ENCODE results near the gene C8B. TPM values are rescaled to one million over a fixed set of nuclear protein-coding genes. Genes with fewer than 3 reads are reported as not detected.
A peak's percentile ranks its signal among the peaks of the same experiment; 100 is the strongest.

Gene C8B
- total and polyA plus RNA-seq, 2 of the 13 experiments (the other 11 are each of a cell fraction or from before 2014, with no cell fraction given), result 8.4 to 11.3 TPM

DNA sequence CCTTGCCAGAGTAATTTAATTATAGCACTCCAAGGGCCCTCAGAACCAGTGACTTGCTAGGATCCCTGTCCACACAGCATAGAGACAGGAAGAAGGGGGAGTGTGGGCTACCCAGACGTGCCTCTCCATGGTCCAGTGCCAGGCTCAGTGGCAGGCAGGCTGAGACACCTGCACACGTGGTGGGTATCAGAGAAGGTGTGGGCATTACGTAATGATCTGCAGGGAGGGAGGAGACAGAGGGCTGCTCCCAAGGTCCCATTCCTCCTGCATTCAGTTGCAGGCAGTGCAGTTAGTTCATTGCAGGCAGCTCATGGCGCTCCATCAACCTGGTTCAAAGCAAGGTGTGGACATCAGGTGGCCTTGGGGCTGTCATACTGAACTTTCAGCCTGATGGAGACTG is 49.9 kb downstream of the C8B start:
- peak; percentile 53 for ATAC-seq
- CTCF ChIA-PET (ENCODE audit: low intra/inter-chr PET ratio, low total read pairs), result no interaction called here
- POLR2A ChIA-PET, result interaction anchor here (1.1 to 2.2 kb wide), 2 partner anchors 50 to 61 kb away, joined by 4 to 6 read pairs; partner anchors contain the start of genes C8A and C8B
- no peak for FAIRE-seq
- Histone ChIP-seq H2AFZ (ENCODE audit: low read length) (no peak overlapping the region), H3K27ac (ENCODE audit: extremely low read length, insufficient read depth, low read length) (peak overlapping the region; percentile 27), H3K36me3 (replicated peaks in 1 of 2; ENCODE audit: control insufficient read depth in 1 of 2, insufficient read depth in 2 of 2, low read length in 2 of 2) (no peaks in the 10 kb centered on the region), H3K27me3 (ENCODE audit: control insufficient read depth in 1 of 2, insufficient read depth in 2 of 2, low read length in 2 of 2) (no peaks in the 10 kb centered on the region), H3K9me3 (ENCODE audit: low read length) (no peaks in the 10 kb centered on the region), H3K79me2 (ENCODE audit: insufficient read depth, low read length) (no peaks in the 10 kb centered on the region), H3K4me3 (replicated peaks in 1 of 3; ENCODE audit: insufficient read depth in 1 of 3, low read depth in 2 of 3, low read length in 3 of 3) (no peak overlapping the region), H4K20me1 (ENCODE audit: insufficient read depth, low read length) (no peaks in the 10 kb centered on the region), H3K9ac (ENCODE audit: insufficient read depth, low read depth, low read length) (no peak overlapping the region), H3K4me2 (ENCODE audit: low read depth, low read length) (no peak overlapping the region), H3K4me1 (ENCODE audit: insufficient read depth, low read length) (peaks cover 84% of the 10 kb centered on the region)
- peak; percentile 54 for DNase-seq (ENCODE audit: low spot score)
- in situ Hi-C loops (cut with HindIII; ENCODE audit: extremely low pct_ligation_motif_present, low pct_unique_long_range_greater_than_20kb) (no loop called here), intact Hi-C loops (cut with micrococcal nuclease; ENCODE audit: unreplicated experiment) (no loop called here)
- BruUV-seq (replicated peaks), result no TSS peak
- 33% methylated on average over 2 of the region's 4 CpGs for WGBS (ENCODE audit: low lambda C conversion rate)
- TF ChIP-seq TMF1 (CRISPR knock-in tag; IDR thresholded peaks at IDR 0.05; ENCODE audit: low read depth) (no peak), SYNCRIP (IDR thresholded peaks at IDR 0.05; ENCODE audit: insufficient read depth, low read depth, low read length) (no peak), GABPB1 (CRISPR knock-in tag; IDR thresholded peaks at IDR 0.05) (peak; percentile 28; the same call in 1 of the 2 replicates), PHF21A (CRISPR knock-in tag; IDR thresholded peaks at IDR 0.05) (0 out of 2 replicates have a peak, but pooled peaks have one; percentile 19), CBX5 (CRISPR knock-in tag; IDR thresholded peaks at IDR 0.05; ENCODE audit: borderline replicate concordance) (0 out of 2 replicates have a peak, but pooled peaks have one; percentile 22), ZNF292 (CRISPR knock-in tag; IDR thresholded peaks at IDR 0.05; ENCODE audit: borderline replicate concordance, low read depth) (peak; percentile 32; the same call in 1 of the 2 replicates), PRMT3 (CRISPR knock-in tag; IDR thresholded peaks at IDR 0.05; ENCODE audit: borderline replicate concordance, low read depth) (no peak), HHEX (CRISPR knock-in tag; IDR thresholded peaks at IDR 0.05) (no peak), FOSL2 (CRISPR knock-in tag; IDR thresholded peaks at IDR 0.05) (0 out of 2 replicates have a peak, but pooled peaks have one; percentile 14), TARDBP (CRISPR knock-in tag; IDR thresholded peaks at IDR 0.05) (no peak), TBX2 (CRISPR knock-in tag; IDR thresholded peaks at IDR 0.05; ENCODE audit: borderline replicate concordance) (peak; percentile 58; the same call in 1 of the 2 replicates)
- TF ChIP-seq, protein P1, sequence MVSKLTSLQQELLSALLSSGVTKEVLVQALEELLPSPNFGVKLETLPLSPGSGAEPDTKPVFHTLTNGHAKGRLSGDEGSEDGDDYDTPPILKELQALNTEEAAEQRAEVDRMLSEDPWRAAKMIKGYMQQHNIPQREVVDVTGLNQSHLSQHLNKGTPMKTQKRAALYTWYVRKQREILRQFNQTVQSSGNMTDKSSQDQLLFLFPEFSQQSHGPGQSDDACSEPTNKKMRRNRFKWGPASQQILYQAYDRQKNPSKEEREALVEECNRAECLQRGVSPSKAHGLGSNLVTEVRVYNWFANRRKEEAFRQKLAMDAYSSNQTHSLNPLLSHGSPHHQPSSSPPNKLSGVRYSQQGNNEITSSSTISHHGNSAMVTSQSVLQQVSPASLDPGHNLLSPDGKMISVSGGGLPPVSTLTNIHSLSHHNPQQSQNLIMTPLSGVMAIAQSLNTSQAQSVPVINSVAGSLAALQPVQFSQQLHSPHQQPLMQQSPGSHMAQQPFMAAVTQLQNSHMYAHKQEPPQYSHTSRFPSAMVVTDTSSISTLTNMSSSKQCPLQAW (CRISPR knock-in tag; IDR thresholded peaks at IDR 0.05), result peak; percentile 45; the same call in 1 of the 2 replicates
- TF ChIP-seq, protein P2, sequence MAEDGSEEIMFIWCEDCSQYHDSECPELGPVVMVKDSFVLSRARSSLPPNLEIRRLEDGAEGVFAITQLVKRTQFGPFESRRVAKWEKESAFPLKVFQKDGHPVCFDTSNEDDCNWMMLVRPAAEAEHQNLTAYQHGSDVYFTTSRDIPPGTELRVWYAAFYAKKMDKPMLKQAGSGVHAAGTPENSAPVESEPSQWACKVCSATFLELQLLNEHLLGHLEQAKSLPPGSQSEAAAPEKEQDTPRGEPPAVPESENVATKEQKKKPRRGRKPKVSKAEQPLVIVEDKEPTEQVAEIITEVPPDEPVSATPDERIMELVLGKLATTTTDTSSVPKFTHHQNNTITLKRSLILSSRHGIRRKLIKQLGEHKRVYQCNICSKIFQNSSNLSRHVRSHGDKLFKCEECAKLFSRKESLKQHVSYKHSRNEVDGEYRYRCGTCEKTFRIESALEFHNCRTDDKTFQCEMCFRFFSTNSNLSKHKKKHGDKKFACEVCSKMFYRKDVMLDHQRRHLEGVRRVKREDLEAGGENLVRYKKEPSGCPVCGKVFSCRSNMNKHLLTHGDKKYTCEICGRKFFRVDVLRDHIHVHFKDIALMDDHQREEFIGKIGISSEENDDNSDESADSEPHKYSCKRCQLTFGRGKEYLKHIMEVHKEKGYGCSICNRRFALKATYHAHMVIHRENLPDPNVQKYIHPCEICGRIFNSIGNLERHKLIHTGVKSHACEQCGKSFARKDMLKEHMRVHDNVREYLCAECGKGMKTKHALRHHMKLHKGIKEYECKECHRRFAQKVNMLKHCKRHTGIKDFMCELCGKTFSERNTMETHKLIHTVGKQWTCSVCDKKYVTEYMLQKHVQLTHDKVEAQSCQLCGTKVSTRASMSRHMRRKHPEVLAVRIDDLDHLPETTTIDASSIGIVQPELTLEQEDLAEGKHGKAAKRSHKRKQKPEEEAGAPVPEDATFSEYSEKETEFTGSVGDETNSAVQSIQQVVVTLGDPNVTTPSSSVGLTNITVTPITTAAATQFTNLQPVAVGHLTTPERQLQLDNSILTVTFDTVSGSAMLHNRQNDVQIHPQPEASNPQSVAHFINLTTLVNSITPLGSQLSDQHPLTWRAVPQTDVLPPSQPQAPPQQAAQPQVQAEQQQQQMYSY (CRISPR knock-in tag; IDR thresholded peaks at IDR 0.05), result no peak
- TF ChIP-seq, protein P3, sequence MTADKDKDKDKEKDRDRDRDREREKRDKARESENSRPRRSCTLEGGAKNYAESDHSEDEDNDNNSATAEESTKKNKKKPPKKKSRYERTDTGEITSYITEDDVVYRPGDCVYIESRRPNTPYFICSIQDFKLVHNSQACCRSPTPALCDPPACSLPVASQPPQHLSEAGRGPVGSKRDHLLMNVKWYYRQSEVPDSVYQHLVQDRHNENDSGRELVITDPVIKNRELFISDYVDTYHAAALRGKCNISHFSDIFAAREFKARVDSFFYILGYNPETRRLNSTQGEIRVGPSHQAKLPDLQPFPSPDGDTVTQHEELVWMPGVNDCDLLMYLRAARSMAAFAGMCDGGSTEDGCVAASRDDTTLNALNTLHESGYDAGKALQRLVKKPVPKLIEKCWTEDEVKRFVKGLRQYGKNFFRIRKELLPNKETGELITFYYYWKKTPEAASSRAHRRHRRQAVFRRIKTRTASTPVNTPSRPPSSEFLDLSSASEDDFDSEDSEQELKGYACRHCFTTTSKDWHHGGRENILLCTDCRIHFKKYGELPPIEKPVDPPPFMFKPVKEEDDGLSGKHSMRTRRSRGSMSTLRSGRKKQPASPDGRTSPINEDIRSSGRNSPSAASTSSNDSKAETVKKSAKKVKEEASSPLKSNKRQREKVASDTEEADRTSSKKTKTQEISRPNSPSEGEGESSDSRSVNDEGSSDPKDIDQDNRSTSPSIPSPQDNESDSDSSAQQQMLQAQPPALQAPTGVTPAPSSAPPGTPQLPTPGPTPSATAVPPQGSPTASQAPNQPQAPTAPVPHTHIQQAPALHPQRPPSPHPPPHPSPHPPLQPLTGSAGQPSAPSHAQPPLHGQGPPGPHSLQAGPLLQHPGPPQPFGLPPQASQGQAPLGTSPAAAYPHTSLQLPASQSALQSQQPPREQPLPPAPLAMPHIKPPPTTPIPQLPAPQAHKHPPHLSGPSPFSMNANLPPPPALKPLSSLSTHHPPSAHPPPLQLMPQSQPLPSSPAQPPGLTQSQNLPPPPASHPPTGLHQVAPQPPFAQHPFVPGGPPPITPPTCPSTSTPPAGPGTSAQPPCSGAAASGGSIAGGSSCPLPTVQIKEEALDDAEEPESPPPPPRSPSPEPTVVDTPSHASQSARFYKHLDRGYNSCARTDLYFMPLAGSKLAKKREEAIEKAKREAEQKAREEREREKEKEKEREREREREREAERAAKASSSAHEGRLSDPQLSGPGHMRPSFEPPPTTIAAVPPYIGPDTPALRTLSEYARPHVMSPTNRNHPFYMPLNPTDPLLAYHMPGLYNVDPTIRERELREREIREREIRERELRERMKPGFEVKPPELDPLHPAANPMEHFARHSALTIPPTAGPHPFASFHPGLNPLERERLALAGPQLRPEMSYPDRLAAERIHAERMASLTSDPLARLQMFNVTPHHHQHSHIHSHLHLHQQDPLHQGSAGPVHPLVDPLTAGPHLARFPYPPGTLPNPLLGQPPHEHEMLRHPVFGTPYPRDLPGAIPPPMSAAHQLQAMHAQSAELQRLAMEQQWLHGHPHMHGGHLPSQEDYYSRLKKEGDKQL (CRISPR knock-in tag; IDR thresholded peaks at IDR 0.05; ENCODE audit: low read depth), result no peak

Data from HepG2 (cell line).